ENCODE measurements around the gene SELENOK.

The SELENOK gene

DNA sequence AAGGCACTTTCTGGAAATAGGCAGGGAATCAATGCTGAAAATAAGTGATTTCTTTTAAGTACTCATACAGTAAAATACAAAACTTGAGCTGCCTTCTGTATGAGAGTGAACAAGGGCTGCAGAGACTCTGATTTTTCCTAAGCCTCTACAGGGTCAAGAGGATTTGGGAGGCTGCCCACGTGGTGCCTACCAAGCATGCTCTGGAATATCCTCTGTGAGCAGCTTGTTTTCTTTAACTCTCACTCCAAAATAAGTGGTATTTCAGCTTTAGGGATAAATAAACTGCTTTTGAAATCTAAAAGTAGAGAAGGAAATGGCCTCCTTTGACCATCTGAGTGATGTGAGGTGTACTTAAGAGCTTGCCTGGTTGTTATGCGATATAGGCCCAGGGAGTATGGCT is 8.1 kb upstream of the SELENOK start:
- H3K27me3 Mint-ChIP-seq = peaks cover 28% of the 10 kb centered on the region

DNA sequence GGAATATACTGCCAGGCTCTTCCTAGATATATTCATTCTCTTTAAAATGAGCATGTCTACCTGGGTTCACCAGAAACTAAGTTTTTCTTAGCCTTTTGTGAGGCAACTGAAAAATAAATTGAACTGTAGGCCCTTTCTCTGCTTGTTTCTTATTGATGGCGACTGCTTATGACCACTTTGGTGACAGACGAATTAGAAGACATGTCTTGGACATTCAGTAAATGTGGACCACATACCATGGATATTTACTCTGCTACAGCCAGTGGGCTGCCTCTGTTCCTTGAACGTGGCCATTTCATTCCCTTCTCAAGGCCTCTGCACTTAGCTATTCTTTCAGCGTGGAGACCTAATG is 603 bp upstream of the SELENOK start:
- Mint-ChIP-seq H3K9me3 (peaks cover 6% of the 10 kb centered on the region), H3K36me3 (peaks cover 20% of the 10 kb centered on the region), H3K27ac (peak overlapping the region; percentile 98), H3K4me3 (peak overlapping the region; percentile 83), H3K4me1 (peaks cover 44% of the 10 kb centered on the region), H3K27me3 (peaks cover 3% of the 10 kb centered on the region)
- no peak for ATAC-seq

More for the DNA sequence above, 8.1 kb upstream of the SELENOK start:
- H3K4me1 Mint-ChIP-seq = no peaks in the 10 kb centered on the region
- H3K9me3 Mint-ChIP-seq = no peaks in the 10 kb centered on the region
- ATAC-seq = no peak
- no peak overlapping the region for H3K4me3 Mint-ChIP-seq
- no peak overlapping the region for H3K27ac Mint-ChIP-seq
- no peaks in the 10 kb centered on the region for H3K36me3 Mint-ChIP-seq

DNA sequence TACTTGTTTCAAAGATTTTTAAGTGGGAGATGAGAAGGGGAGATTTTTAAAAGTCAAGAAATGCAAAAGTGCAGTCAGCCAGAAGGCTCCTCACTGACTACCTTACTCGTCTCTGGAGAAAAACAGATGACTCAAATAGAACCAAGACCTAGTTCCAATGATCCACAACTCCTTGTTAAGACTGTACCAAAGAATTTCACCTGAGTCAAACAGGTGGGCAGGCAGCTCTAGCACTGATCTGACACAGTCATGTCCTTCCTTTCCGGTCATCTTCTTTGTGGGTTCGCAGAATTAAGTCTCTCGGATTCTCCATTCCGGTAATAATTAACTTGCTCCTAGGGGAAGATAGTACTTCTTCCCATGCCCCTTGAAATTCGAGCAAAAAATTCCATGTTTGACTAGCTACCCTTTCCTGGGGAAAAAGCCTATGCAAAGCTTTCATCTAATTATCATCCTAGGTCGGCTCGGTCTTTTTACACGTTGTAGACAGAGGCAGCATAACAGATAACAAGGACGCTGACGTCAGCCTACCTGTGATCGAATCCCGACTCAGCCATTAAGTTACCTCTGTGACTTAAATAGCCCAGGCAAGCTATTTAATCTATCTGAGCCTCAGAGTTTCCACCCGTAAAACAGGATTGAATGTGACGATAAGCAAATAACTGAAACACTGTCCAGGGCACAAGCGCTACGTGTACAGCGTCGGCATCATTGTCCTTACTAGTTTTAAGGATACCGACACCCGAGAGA is 758 bp downstream of the SELENOK start:
- Mint-ChIP-seq H3K27ac (peak overlapping the region; percentile 98), H3K36me3 (peaks cover 25% of the 10 kb centered on the region), H3K27me3 (no peaks in the 10 kb centered on the region), H3K9me3 (peaks cover 6% of the 10 kb centered on the region), H3K4me3 (peak overlapping the region; percentile 83), H3K4me1 (peaks cover 44% of the 10 kb centered on the region)
- no peak for ATAC-seq

DNA sequence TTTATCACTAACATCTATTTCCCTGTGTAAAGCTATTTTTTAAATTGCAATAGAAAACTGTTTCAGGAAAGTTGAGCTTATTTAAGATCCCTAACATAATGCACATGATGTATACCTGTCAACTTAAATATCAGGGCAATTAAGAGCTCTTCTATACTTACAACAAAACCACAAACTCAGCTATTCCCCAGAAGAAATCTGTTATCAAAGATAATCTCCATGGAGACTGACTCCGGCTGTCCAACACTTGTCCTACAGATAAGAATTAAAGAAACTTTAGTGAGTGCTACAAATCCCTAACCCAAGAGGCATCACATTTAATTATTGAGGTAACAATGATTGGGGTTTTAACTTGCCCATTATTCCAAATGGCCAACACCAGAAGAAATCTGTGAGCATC is 3.4 kb downstream of the SELENOK start:
- Mint-ChIP-seq H3K27me3 (no peaks in the 10 kb centered on the region), H3K9me3 (peaks cover 4% of the 10 kb centered on the region), H3K4me3 (no peak overlapping the region), H3K27ac (no peak overlapping the region), H3K36me3 (peaks cover 29% of the 10 kb centered on the region), H3K4me1 (peaks cover 43% of the 10 kb centered on the region)
- no peak for ATAC-seq

DNA sequence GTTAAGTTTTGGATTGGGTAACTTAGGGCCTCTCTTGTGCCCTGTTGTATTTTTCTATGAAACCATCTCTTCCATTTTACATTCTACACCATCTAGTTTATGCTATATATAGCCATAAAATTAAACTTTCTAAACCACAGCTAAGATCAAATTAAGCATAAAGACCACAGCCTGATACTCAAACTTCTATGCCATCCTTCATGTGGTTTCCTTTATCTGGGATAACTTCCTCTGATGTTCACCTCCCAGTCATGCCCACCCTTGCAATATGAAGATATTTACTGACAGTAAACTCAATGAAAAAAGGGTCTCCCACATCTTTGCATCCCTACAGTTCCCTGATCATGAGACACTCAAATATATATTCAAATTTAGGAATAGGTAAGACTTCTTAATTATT is 4.2 kb downstream of the SELENOK start:
- no peaks in the 10 kb centered on the region for H3K27me3 Mint-ChIP-seq
- no peaks in the 10 kb centered on the region for H3K9me3 Mint-ChIP-seq
- H3K27ac Mint-ChIP-seq = no peak overlapping the region
- H3K4me3 Mint-ChIP-seq = no peak overlapping the region
- ATAC-seq = no peak
- peaks cover 26% of the 10 kb centered on the region for H3K36me3 Mint-ChIP-seq
- H3K4me1 Mint-ChIP-seq = peaks cover 40% of the 10 kb centered on the region

DNA sequence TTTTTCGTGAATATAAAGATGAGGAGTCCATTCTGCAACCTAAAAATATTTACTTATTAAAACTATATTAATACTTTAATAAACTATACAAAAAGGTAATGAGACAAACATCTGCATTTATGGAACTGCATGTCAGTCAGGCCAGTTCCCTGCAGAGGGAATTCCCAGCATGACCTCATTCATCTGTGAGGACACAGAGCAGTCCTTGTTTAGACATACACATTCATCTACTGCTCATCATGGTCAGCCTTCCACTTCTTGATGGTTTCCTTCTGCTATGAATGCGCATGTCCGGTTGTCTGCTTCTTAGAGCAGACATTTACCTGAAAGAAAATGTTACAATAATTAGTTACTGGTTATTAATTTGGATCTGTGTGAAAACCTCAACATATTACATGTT is 6.4 kb downstream of the SELENOK start:
- no peak for ATAC-seq
- Mint-ChIP-seq H3K9me3 (no peaks in the 10 kb centered on the region), H3K36me3 (peaks cover 31% of the 10 kb centered on the region), H3K27me3 (no peaks in the 10 kb centered on the region), H3K4me3 (no peak overlapping the region), H3K27ac (no peak overlapping the region), H3K4me1 (peaks cover 39% of the 10 kb centered on the region)

DNA sequence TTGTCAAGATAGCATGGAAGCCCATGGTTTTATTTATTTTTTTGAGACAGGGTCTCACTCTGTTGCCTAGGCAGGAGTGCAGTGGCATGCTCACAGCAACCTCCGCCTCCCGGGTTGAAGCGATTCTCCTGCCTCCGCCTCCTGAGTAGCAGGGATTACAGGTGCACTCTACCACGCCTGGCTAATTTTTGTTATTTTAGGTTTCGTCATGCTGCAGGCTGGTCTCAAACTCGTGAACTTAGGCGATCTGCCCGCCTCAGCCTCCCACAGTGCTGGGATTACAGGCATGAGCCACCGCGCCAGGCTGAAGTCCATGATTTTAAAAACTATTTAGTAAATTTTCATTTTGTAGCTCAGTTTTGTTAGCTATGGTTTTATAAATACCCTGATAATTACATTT is 7.0 kb downstream of the SELENOK start:
- no peak for ATAC-seq
- H3K4me1 Mint-ChIP-seq = peaks cover 34% of the 10 kb centered on the region
- H3K4me3 Mint-ChIP-seq = no peak overlapping the region
- no peaks in the 10 kb centered on the region for H3K9me3 Mint-ChIP-seq
- no peak overlapping the region for H3K27ac Mint-ChIP-seq
- peaks cover 35% of the 10 kb centered on the region for H3K36me3 Mint-ChIP-seq
- H3K27me3 Mint-ChIP-seq = no peaks in the 10 kb centered on the region

DNA sequence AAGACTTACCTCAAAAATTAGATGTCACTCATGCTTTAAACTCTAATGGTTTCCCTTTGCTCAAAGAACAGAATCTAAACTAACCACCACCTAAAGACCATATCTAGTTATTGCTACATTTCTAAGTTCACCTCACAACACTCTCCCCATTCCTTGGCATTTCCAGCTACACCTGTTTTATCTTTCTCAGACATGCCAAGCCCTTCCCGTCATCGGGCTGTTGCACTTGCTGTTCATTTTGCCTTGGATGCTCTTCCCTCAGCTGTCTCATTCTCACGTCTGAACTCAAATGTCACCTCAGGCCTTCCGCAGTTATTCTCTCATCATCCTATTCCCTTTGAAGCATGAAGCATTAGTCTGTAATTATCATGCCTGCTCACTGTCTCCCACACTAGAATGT is 8.7 kb downstream of the SELENOK start:
- ATAC-seq = no peak
- no peaks in the 10 kb centered on the region for H3K9me3 Mint-ChIP-seq
- peaks cover 25% of the 10 kb centered on the region for H3K4me1 Mint-ChIP-seq
- H3K27ac Mint-ChIP-seq = peak overlapping the region; percentile 89
- peaks cover 38% of the 10 kb centered on the region for H3K36me3 Mint-ChIP-seq
- peak overlapping the region; percentile 96 for H3K4me3 Mint-ChIP-seq
- H3K27me3 Mint-ChIP-seq = no peaks in the 10 kb centered on the region

DNA sequence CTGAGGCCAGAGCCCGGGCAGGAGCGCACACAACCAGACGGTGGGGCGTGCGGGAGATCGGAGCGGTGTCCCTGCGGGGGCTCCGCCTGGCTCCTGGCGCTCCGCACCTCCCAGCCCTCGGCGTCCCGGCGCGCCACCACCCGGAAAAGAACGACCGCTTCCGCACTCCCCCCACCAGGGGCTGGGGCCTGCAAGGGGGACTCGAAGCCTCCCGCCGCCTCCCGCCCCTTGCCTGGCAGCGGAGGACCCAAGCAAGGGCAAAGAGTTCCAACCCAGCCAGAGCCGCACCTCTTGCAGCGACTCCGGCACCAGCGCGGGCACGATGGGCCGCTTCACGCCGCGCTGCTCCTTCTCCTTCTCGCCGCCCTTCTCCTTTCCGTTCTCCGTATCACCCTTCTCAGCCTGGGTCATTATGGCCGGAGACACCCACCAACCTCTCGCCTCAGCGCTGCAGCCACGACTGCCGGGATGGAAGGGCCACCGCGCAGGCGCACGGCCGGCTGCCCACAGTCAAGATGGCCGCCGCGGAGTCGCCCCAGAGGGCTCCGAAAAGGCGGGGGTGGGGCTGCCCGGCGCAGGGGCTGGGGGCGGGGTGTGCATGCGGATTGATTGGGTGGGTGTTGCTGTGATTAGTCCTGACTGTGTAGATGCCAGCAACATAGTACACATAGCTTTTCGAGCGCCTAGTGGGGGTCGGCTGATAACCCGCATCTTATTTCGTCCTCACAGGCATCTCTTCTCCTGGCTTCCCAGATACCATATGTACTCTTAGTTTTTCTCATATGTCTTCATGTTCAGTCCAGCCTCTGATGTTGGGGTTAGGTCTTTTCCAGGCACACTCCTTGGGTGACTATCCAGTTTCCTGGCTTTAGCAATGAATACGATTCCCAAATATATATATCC is 9.7 kb downstream of the SELENOK start, which contains the start of gene ACTR8:
TSS of gene ACTR8 (minus strand) at position 462 of the 903 bp plus-strand sequence. CDS start at position 411, 51 bp downstream.
- no peaks in the 10 kb centered on the region for H3K9me3 Mint-ChIP-seq
- H3K36me3 Mint-ChIP-seq = peaks cover 44% of the 10 kb centered on the region
- H3K27me3 Mint-ChIP-seq = no peaks in the 10 kb centered on the region
- ATAC-seq = peak; percentile 97
- H3K27ac Mint-ChIP-seq = peak within 1 kb of the TSS; percentile 89
- peaks cover 26% of the 10 kb centered on the region for H3K4me1 Mint-ChIP-seq
- H3K4me3 Mint-ChIP-seq = peak within 1 kb of the TSS; percentile 96

DNA sequence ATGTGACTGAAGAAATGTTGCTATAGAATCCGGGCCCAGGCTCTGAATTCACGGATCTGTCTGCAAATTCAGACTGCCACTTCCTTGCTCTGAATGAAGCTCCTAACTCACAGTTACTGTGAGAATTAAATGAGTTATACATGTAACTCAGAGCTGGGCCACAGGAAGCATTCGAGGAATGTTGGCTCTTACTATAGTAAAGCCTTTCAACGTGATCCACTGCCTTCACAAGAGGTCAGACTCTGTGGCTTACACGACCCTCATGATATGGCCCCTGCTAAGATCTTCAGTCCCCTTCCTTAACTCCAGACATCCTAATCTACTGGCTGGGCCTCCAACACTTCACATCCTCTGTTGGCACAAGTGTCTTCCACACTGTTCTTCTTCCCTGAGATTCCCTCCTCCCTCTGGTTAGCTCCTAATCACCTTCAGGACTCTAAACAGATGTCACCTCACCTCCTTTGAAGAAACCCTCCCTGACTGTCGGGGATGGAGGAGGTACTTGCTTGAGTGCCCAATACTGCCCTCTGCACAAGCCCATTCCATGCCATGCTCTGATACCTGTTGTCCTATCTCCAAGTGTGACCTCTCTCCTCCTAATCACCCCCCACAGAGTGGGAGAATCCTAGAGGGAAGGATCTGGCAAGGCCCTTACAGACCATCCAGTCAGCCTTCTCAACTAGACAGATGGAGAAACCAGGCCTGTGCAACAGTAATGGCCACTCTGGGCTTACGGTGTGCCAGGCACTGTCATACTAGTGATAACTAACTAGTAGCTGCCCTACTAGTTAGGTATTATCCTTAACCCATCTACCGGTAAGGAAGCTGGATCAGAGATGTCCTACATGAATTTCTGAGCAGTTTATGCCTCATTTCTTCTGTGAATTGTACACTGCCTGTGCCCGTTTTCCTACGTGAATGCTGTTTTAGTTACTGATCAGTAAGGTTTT is 11.0 kb downstream of the SELENOK start:
- Mint-ChIP-seq H3K9me3 (no peaks in the 10 kb centered on the region), H3K4me3 (peak overlapping the region; percentile 96)

DNA sequence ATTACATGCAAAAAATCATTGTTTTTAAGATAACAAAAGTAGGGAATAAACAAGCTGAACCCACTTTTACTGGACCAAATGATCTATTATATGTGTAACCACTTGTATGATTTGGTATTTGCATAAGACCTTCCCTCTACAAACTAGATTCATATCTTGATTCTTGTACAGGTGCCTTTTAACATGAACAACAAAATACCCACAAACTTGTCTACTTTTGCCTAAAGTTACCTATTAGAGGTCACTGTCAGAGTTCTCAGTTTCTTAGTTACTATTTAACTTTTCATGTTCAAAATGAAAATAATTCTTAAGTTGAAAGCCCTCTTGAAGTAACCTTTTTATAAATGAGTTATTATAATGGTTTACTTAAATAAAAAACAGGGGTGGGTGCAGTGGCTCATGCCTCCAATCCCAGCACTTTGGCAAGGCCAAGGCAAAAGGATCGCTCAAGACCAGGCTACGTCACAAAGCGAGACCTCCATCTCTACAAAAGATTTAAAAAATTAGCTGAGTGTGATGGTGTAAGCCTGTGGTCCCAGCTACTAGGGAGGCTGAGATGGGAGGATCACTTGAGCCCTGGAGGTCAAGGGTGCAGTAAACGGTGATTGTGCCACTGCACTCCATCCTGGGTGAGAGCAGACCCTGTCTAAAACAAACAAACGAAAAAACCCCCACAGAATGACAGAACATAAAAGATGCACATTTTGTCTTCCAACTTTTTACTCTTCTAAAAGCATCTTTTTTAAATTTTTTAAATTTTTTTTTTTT is 25.7 kb downstream of the SELENOK start:
- ATAC-seq = no peak
- H3K9me3 Mint-ChIP-seq = no peaks in the 10 kb centered on the region

More for the DNA sequence above, 11.0 kb downstream of the SELENOK start:
- no peak for ATAC-seq
- H3K4me1 Mint-ChIP-seq = peaks cover 26% of the 10 kb centered on the region
- peak overlapping the region; percentile 89 for H3K27ac Mint-ChIP-seq
- H3K27me3 Mint-ChIP-seq = no peaks in the 10 kb centered on the region
- peaks cover 48% of the 10 kb centered on the region for H3K36me3 Mint-ChIP-seq

DNA sequence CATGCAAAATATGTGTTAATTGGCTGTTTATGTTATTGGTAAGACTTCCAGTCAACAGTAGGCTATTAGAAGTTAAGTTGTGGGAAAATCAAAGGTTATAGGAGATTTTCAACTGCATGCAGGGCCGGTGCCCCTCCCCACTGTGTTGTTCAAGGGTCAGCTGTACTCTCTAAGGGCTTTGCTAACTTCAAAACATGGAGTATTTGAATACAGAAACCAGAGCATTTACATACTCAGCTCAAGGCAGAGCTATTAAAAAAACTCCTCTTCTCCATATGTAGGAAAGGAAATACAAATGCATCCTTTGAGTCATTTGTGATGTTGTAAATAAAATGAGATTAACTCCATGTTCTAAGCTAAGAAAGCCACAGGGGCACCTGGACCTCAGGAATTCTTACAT is 28.5 kb downstream of the SELENOK start:
- ATAC-seq = no peak
- Mint-ChIP-seq H3K4me3 (no peak overlapping the region), H3K36me3 (peaks cover 72% of the 10 kb centered on the region), H3K4me1 (peaks cover 37% of the 10 kb centered on the region), H3K27me3 (no peaks in the 10 kb centered on the region), H3K9me3 (no peaks in the 10 kb centered on the region), H3K27ac (no peak overlapping the region)

More for the DNA sequence above, 25.7 kb downstream of the SELENOK start:
- Mint-ChIP-seq H3K27me3 (no peaks in the 10 kb centered on the region), H3K4me1 (peaks cover 27% of the 10 kb centered on the region), H3K27ac (no peak overlapping the region), H3K4me3 (no peak overlapping the region), H3K36me3 (peaks cover 86% of the 10 kb centered on the region)

DNA sequence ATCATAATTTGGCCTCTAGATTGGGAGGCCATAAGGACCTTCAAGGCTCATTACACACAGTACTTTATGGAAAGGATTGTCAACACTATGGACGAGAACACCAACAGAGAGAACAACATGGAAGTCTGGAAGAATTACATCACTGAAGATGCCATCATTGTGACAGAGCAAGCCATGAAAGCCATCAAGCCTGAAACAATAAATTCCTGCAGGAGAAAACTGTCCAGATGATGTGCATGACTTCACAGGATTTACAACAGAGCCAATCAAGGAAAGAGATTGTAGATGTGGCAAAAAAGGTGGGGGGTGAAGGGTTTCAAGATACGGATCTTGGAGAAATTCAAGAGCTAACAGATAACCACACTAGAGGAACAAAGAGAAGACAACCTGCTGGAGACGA is 29.4 kb downstream of the SELENOK start:
- Mint-ChIP-seq H3K4me3 (no peak overlapping the region), H3K27me3 (no peaks in the 10 kb centered on the region), H3K27ac (no peak overlapping the region), H3K9me3 (no peaks in the 10 kb centered on the region), H3K4me1 (peaks cover 46% of the 10 kb centered on the region), H3K36me3 (peaks cover 72% of the 10 kb centered on the region)
- no peak for ATAC-seq

DNA sequence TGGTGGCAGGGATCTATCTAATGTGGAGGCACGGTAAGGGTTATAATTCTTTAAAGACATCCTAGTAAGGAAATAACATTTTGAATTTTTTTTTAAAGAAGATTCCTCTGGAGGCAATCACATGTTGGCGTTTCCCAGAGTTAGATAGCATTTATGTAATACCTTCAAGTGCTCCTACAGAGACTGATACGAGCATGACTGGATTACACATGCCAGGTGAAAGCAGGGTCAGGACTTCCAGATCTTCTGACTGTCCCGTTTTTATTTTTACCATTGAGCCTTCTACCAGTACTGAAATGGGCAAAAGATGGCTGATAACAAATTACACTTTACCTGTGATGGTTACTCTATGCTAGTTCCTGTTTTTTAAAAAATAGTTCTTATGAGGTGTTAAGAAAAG is 31.5 kb downstream of the SELENOK start:
- H3K36me3 Mint-ChIP-seq = peaks cover 71% of the 10 kb centered on the region
- ATAC-seq = no peak
- H3K4me1 Mint-ChIP-seq = peaks cover 62% of the 10 kb centered on the region
- no peak overlapping the region for H3K4me3 Mint-ChIP-seq
- H3K9me3 Mint-ChIP-seq = no peaks in the 10 kb centered on the region
- no peaks in the 10 kb centered on the region for H3K27me3 Mint-ChIP-seq
- no peak overlapping the region for H3K27ac Mint-ChIP-seq
